Fibroblast of lung (primary cell): ENCODE data around the gene LARP1.

Source experiments
- EZH2 ChIP-seq: IDR thresholded peaks from 2 replicates; pipeline ENCODE4 v1.5.1; 2012; ENCODE audit warnings: low read length, control low read depth, mild to moderate bottlenecking; ENCODE audit errors: missing control alignments
- TF ChIP-seq, protein P1 (sequence below), 2 donors: IDR thresholded peaks in 1 of 2; conservative IDR thresholded peaks in 1 of 2; 1 replicate in 1 of 2; 2 replicates in 1 of 2; pipeline ENCODE4 v1.5.1; 2011 to 2012; ENCODE audit warnings: low read length in 2 of 2, control low read depth in 1 of 2, inconsistent platforms in 1 of 2, low read depth in 1 of 2, mild to moderate bottlenecking in 1 of 2

DNA sequence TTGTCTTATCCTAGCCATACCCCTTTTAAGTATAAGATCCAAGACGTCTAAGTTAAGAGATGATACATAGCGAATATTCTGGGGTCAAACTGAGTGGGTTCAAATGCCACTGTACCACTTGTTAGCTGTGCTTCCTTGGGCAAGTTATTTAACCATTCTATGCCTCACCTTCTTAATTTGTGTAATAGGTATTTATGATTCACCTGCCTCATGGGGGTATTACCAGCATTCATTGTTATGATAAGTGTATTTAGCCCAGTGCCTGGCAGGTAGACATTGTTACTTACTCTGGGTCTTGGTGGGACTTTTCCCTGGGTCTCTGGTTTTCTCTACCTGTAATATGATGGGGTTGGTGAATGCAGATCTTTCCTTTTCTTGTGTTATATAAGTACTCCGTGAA, 3.8 kb downstream of the LARP1 start:
- TF ChIP-seq, protein P1, sequence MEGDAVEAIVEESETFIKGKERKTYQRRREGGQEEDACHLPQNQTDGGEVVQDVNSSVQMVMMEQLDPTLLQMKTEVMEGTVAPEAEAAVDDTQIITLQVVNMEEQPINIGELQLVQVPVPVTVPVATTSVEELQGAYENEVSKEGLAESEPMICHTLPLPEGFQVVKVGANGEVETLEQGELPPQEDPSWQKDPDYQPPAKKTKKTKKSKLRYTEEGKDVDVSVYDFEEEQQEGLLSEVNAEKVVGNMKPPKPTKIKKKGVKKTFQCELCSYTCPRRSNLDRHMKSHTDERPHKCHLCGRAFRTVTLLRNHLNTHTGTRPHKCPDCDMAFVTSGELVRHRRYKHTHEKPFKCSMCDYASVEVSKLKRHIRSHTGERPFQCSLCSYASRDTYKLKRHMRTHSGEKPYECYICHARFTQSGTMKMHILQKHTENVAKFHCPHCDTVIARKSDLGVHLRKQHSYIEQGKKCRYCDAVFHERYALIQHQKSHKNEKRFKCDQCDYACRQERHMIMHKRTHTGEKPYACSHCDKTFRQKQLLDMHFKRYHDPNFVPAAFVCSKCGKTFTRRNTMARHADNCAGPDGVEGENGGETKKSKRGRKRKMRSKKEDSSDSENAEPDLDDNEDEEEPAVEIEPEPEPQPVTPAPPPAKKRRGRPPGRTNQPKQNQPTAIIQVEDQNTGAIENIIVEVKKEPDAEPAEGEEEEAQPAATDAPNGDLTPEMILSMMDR (conservative IDR thresholded peaks at IDR 0.05 in 1 of 2, IDR thresholded peaks at IDR 0.05 in 1 of 2; ENCODE audit: low read depth in 1 of 2, low read length in 2 of 2), result no peak
- no peak for TF ChIP-seq EZH2
